Prostate gland (tissue), 2 donors: ENCODE data around the gene SCLT1.

Experiments used
- POLR2AphosphoS5 ChIP-seq: sonication (generic); formaldehyde crosslinking; IDR thresholded peaks from one replicate; pipeline ENCODE4 v1.6.1; 2017; ENCODE audit warnings: antibody characterized with exemption
- TF ChIP-seq, protein P1 (sequence below), 4 experiments: fragments of 200-600 bp in 2 of 4; fragments of 450-650 bp in 2 of 4; sonication (generic) in 2 of 4; IDR thresholded peaks; 1 replicate in 3 of 4; 2 replicates in 1 of 4; pipeline ENCODE4 v1.5.1; 2016 to 2019; ENCODE audit warnings: antibody characterized with exemption in 4 of 4, mild to moderate bottlenecking in 2 of 4, moderate library complexity in 2 of 4

GRCh38 chr4:128954941-128955340 is 138.4 kb downstream of the SCLT1 start:
- no peak for TF ChIP-seq POLR2AphosphoS5
- TF ChIP-seq, protein P1, sequence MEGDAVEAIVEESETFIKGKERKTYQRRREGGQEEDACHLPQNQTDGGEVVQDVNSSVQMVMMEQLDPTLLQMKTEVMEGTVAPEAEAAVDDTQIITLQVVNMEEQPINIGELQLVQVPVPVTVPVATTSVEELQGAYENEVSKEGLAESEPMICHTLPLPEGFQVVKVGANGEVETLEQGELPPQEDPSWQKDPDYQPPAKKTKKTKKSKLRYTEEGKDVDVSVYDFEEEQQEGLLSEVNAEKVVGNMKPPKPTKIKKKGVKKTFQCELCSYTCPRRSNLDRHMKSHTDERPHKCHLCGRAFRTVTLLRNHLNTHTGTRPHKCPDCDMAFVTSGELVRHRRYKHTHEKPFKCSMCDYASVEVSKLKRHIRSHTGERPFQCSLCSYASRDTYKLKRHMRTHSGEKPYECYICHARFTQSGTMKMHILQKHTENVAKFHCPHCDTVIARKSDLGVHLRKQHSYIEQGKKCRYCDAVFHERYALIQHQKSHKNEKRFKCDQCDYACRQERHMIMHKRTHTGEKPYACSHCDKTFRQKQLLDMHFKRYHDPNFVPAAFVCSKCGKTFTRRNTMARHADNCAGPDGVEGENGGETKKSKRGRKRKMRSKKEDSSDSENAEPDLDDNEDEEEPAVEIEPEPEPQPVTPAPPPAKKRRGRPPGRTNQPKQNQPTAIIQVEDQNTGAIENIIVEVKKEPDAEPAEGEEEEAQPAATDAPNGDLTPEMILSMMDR (IDR thresholded peaks at IDR 0.05), result no peak
